ENCODE results near the gene CSNK2B.

- TF ChIP-seq, protein P1, sequence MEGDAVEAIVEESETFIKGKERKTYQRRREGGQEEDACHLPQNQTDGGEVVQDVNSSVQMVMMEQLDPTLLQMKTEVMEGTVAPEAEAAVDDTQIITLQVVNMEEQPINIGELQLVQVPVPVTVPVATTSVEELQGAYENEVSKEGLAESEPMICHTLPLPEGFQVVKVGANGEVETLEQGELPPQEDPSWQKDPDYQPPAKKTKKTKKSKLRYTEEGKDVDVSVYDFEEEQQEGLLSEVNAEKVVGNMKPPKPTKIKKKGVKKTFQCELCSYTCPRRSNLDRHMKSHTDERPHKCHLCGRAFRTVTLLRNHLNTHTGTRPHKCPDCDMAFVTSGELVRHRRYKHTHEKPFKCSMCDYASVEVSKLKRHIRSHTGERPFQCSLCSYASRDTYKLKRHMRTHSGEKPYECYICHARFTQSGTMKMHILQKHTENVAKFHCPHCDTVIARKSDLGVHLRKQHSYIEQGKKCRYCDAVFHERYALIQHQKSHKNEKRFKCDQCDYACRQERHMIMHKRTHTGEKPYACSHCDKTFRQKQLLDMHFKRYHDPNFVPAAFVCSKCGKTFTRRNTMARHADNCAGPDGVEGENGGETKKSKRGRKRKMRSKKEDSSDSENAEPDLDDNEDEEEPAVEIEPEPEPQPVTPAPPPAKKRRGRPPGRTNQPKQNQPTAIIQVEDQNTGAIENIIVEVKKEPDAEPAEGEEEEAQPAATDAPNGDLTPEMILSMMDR (conservative IDR thresholded peaks at IDR 0.05; ENCODE audit: low read length) = peak; percentile 59
- TF ChIP-seq EZH2phosphoT487 (IDR thresholded peaks at IDR 0.05; ENCODE audit: borderline replicate concordance, low read depth, low read length) = no peak
Measured at GRCh38 chr6:31652925-31653724, 12.8 kb upstream of the CSNK2B start.
